Prostate gland (tissue), 2 donors: ENCODE measurements around the gene MRPS21.

ENCODE experiments used
- CTCF ChIP-seq, 4 experiments: fragments of 200-600 bp in 2 of 4; fragments of 450-650 bp in 2 of 4; sonication (generic) in 2 of 4; IDR thresholded peaks; 1 replicate in 3 of 4; 2 replicates in 1 of 4; pipeline ENCODE4 v1.5.1; 2016 to 2019; ENCODE audit warnings: antibody characterized with exemption in 4 of 4, mild to moderate bottlenecking in 2 of 4, moderate library complexity in 2 of 4
- POLR2A ChIP-seq: fragments of 450-650 bp; IDR thresholded peaks from one replicate; pipeline ENCODE4 v1.6.1; 2016; ENCODE audit warnings: antibody characterized with exemption, mild to moderate bottlenecking

- TF ChIP-seq CTCF (IDR thresholded peaks at IDR 0.05), result no peak
- TF ChIP-seq POLR2A, result no peak
These were observed 13.4 kb upstream of the MRPS21 start for GRCh38 chr1:150280138-150280707.
